ENCODE measurements around the gene MRPL19.
"Not testable (repeated sequence)": the region's sequence is repeated elsewhere in the genome, so short reads cannot be mapped to it uniquely, and the experiment has no call there.

MRPL19 gene

DNA sequence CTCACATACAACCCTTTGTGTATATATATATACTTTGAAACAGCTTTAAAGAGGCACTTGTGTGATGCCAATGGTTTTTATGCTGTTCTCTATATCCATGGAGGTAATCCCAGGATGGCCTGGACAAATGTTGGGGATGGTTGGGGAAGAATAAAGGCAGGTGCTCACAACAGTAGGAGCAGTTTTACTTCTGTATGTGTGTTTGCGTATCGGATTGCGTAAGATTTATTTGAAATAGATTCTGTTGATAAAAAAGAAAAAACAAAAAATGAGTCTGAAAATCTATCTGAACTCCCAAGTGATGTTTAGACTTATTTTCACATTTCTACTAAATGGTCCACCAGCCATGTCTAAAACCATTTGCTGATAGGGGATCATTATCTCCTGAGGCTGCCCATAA is 29.3 kb downstream of the MRPL19 start:
- Histone ChIP-seq H3K4me2 (ENCODE audit: low read length) (no peak overlapping the region), H3K9ac (ENCODE audit: low read depth, low read length) (no peak overlapping the region), H3K4me3 (ENCODE audit: low read length) (no peak overlapping the region), H3K36me3 (ENCODE audit: insufficient read depth, low read length) (peaks cover 17% of the 10 kb centered on the region), H3K9me3 (replicated peaks; ENCODE audit: low read length) (no peaks in the 10 kb centered on the region), H3K4me1 (ENCODE audit: control insufficient read depth, insufficient read depth, low read length) (no peaks in the 10 kb centered on the region), H3K27me3 (ENCODE audit: control insufficient read depth, insufficient read depth, low read length) (no peaks in the 10 kb centered on the region)

DNA sequence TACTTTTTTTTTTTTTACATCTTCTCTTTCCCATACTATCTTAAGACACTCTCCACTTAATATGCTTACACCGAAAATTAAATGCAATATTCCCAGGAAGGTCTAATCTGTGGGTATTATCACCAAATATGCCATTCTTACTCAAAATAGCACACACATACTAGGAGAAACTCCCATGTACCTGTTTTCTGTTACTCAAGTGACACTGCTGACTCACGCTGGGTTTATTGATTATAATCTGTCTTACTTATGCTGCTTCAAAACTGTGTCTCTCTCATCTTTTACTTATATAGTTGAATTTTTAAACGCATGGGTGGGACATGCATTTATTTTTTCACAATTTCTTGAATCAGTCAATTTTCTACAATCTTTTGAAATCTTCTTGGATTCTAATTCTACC is 29.9 kb downstream of the MRPL19 start:
- Histone ChIP-seq H3K27me3 (ENCODE audit: control insufficient read depth, insufficient read depth, low read length) (no peaks in the 10 kb centered on the region), H3K9me3 (replicated peaks; ENCODE audit: low read length) (no peaks in the 10 kb centered on the region), H3K9ac (ENCODE audit: low read depth, low read length) (no peak overlapping the region), H3K4me2 (ENCODE audit: low read length) (no peak overlapping the region), H3K4me1 (ENCODE audit: control insufficient read depth, insufficient read depth, low read length) (no peaks in the 10 kb centered on the region), H3K4me3 (ENCODE audit: low read length) (no peak overlapping the region), H3K36me3 (ENCODE audit: insufficient read depth, low read length) (peaks cover 16% of the 10 kb centered on the region)

DNA sequence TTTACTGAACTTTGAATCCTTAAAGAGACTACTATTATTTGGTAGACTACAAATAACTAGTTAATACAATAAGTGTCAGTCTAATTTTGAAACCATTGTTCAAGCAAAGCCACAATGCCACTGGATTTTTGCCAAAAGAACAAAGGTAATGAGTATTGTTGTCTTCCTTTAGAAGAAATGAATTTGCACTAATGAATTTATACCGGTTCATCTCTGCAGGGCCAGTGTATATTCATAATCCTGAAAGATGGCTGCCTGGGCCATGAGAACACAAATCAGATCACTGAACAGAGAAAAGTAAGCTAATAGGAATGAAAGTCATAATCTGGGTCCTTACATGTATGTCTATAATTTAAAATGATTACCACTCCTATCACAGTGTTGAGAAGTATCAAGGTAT is 33.0 kb downstream of the MRPL19 start:
- Histone ChIP-seq H3K36me3 (ENCODE audit: insufficient read depth, low read length) (peaks cover 8% of the 10 kb centered on the region), H3K4me3 (ENCODE audit: low read length) (no peak overlapping the region), H3K4me2 (ENCODE audit: low read length) (no peak overlapping the region), H3K4me1 (ENCODE audit: control insufficient read depth, insufficient read depth, low read length) (no peaks in the 10 kb centered on the region), H3K9me3 (replicated peaks; ENCODE audit: low read length) (no peaks in the 10 kb centered on the region), H3K9ac (ENCODE audit: low read depth, low read length) (no peak overlapping the region), H3K27me3 (ENCODE audit: control insufficient read depth, insufficient read depth, low read length) (no peaks in the 10 kb centered on the region)

DNA sequence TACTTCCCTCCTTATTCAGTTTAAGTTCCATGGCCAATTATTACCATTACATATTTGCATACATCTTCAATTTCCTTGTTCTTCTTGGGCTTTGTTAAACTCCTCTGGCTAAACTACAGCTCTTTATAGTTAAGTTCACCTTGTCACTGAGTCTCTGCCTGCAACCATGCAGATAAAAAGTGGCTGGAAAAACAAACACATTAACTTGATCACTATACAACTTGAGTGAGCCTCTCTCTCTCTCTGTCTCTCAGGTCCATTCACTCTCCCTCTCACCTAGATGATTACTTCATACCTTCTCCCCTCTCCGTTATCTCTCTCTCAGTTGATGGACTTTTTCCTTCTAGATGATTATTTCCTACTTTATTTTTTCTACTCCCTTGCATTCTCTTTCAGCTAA is 33.8 kb downstream of the MRPL19 start:
- no peak overlapping the region for H3K9ac ChIP-seq (ENCODE audit: low read depth, low read length)
- H3K4me1 ChIP-seq (ENCODE audit: control insufficient read depth, insufficient read depth, low read length) = no peaks in the 10 kb centered on the region
- H3K36me3 ChIP-seq (ENCODE audit: insufficient read depth, low read length) = peaks cover 8% of the 10 kb centered on the region
- H3K27me3 ChIP-seq (ENCODE audit: control insufficient read depth, insufficient read depth, low read length) = no peaks in the 10 kb centered on the region
- H3K9me3 ChIP-seq (replicated peaks; ENCODE audit: low read length) = no peaks in the 10 kb centered on the region
- H3K4me3 ChIP-seq (ENCODE audit: low read length) = no peak overlapping the region
- no peak overlapping the region for H3K4me2 ChIP-seq (ENCODE audit: low read length)

DNA sequence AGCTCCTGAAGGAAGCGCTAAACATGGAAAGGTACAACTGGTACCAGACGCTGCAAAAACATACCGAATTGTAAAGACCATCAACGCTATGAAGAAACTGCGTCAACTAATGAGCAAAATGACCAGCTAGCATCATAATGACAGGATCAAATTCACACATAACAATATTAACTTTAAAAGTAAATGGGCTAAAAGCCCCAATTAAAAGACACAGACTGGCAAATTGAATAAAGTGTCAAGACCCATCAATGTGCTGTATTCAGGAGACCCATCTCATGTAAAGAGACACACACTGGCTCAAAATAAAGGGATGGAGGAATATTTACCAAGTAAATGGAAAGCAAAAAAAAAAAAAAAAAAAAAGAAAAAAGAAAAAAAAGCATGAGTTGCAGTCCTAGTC is 36.8 kb downstream of the MRPL19 start:
- H3K9ac ChIP-seq (ENCODE audit: low read depth, low read length); H3K4me1 ChIP-seq (ENCODE audit: control insufficient read depth, insufficient read depth, low read length); H3K4me3 ChIP-seq (ENCODE audit: low read length); H3K27me3 ChIP-seq (ENCODE audit: control insufficient read depth, insufficient read depth, low read length); H3K4me2 ChIP-seq (ENCODE audit: low read length); H3K9me3 ChIP-seq (replicated peaks; ENCODE audit: low read length): not testable (repeated sequence)
- peaks cover 18% of the 10 kb centered on the region for H3K36me3 ChIP-seq (ENCODE audit: insufficient read depth, low read length)

DNA sequence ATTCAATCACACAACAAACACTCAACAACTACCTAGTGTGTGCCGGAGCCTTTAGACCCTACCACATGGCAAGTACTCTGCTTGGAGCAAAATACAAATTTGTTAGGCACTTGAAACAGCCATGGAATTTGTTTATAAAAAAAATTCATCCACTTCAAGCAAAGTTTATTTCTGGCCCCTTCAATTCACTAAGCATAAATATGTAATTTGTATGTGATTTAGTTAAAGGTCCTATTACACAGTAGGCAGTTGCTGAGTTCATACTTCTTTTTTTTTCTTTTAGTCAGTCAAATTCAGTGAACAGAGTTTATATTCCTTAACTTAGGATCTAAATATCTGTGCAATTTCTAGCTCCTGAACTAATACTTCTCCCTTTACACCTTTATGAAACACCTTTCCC is 41.6 kb downstream of the MRPL19 start:
- no peaks in the 10 kb centered on the region for H3K4me1 ChIP-seq (ENCODE audit: control insufficient read depth, insufficient read depth, low read length)
- H3K9ac ChIP-seq (ENCODE audit: low read depth, low read length) = no peak overlapping the region
- no peaks in the 10 kb centered on the region for H3K9me3 ChIP-seq (replicated peaks; ENCODE audit: low read length)
- no peak overlapping the region for H3K4me2 ChIP-seq (ENCODE audit: low read length)
- peaks cover 24% of the 10 kb centered on the region for H3K36me3 ChIP-seq (ENCODE audit: insufficient read depth, low read length)
- H3K4me3 ChIP-seq (ENCODE audit: low read length) = no peak overlapping the region
- no peaks in the 10 kb centered on the region for H3K27me3 ChIP-seq (ENCODE audit: control insufficient read depth, insufficient read depth, low read length)

DNA sequence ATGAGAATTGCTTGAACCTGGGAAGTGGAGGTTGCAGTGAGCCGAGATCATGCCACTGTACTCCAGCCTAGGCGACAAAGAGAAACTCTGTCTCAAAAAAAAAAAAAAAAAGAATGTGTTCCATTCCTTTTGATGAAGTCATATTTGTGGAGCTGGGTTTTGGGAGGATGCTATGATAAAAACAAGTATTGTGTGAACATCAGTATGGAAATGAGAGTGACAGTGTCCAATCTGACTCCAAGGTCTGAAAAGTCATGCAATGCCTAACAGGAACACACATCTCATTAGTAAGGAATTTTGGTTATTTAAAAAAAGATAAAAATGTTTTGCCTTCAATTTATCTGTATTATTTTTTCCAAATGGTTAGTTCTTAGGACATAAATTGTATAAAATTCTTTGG is 52.3 kb downstream of the MRPL19 start:
- H3K27me3 ChIP-seq (ENCODE audit: control insufficient read depth, insufficient read depth, low read length) = no peaks in the 10 kb centered on the region
- no peaks in the 10 kb centered on the region for H3K4me1 ChIP-seq (ENCODE audit: control insufficient read depth, insufficient read depth, low read length)
- no peak overlapping the region for H3K9ac ChIP-seq (ENCODE audit: low read depth, low read length)
- no peaks in the 10 kb centered on the region for H3K9me3 ChIP-seq (replicated peaks; ENCODE audit: low read length)
- H3K36me3 ChIP-seq (ENCODE audit: insufficient read depth, low read length) = peaks cover 27% of the 10 kb centered on the region
- no peak overlapping the region for H3K4me2 ChIP-seq (ENCODE audit: low read length)
- H3K4me3 ChIP-seq (ENCODE audit: low read length) = no peak overlapping the region

DNA sequence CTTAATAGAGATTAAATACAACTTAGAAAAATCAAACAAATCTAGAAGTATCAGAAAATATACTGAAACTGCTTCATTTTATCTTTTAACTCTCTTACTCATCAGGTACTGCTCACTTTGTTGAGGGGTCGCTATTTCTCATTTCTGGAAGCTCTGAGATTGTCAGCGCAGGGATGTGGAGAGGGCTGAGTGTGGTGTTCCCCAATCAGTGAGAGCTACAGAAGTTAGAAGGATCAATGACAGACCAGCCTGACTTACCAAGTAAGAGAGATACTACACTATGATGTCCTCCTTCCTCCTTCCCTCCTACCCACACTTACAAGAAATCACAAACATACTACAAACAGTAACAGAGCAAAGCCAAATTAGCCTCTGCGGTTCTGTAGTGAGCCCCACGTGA is 56.0 kb downstream of the MRPL19 start:
- Histone ChIP-seq H3K4me3 (ENCODE audit: low read length) (no peak overlapping the region), H3K9ac (ENCODE audit: low read depth, low read length) (no peak overlapping the region), H3K27me3 (ENCODE audit: control insufficient read depth, insufficient read depth, low read length) (no peaks in the 10 kb centered on the region), H3K4me2 (ENCODE audit: low read length) (no peak overlapping the region), H3K9me3 (replicated peaks; ENCODE audit: low read length) (no peaks in the 10 kb centered on the region), H3K4me1 (ENCODE audit: control insufficient read depth, insufficient read depth, low read length) (peaks cover 8% of the 10 kb centered on the region), H3K36me3 (ENCODE audit: insufficient read depth, low read length) (peaks cover 33% of the 10 kb centered on the region)

DNA sequence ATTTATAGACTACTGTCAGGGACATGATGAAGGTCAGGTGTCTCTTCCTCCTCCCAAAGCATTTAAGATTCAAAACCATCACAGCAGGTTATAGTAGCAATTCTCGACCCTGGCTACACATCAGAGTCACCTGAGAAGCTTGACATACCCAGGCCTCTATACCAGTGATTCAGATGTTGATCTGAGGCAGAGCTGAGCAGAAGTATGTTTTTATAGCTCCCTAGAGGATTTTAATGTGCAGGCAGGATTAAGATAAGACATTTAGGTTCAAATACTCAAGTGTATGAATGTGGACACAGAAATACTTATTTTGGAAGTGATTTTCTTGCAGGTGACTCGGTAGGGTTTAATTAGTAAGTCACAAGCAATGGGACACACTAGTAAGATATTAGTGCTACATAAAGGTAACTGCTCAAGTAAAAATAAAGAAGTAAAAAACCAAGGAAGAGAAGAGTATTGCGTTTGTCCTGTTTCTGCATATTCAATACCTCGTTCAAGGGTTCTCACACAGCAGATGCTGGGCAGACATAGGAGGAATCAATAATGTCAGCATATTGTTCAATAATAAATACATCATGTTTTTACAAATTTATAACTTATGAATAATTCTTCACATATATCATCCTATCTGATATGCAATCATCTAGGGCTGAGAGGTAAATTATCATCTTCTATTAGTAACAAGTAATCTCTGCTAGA is 57.2 kb downstream of the MRPL19 start:
- H3K36me3 ChIP-seq (ENCODE audit: insufficient read depth, low read length) = peaks cover 33% of the 10 kb centered on the region
- no peaks in the 10 kb centered on the region for H3K9me3 ChIP-seq (replicated peaks; ENCODE audit: low read length)
- H3K9ac ChIP-seq (ENCODE audit: low read depth, low read length) = no peak overlapping the region
- no peak overlapping the region for H3K4me2 ChIP-seq (ENCODE audit: low read length)
- H3K4me1 ChIP-seq (ENCODE audit: control insufficient read depth, insufficient read depth, low read length) = peaks cover 15% of the 10 kb centered on the region
- no peaks in the 10 kb centered on the region for H3K27me3 ChIP-seq (ENCODE audit: control insufficient read depth, insufficient read depth, low read length)
- H3K4me3 ChIP-seq (ENCODE audit: low read length) = no peak overlapping the region

DNA sequence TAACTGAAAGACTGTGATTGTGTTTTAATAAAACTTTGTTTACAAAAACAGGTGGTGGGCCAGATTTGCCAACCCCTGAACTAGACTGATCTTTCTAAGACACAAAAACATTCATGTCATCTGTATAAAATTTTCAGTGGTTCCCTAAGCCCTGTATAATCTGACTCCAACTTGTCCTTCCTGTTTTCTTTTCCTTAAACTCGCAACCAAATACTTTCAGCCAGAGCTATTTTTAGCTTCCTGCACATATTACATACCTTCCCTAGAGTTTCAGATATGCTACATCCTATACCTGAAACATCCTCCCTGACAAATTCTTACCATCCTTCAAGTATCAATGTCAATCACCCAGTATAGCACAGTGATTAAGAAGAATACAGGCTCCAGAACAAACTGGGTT is 59.3 kb downstream of the MRPL19 start:
- H3K27me3 ChIP-seq (ENCODE audit: control insufficient read depth, insufficient read depth, low read length) = no peaks in the 10 kb centered on the region
- no peak overlapping the region for H3K9ac ChIP-seq (ENCODE audit: low read depth, low read length)
- H3K36me3 ChIP-seq (ENCODE audit: insufficient read depth, low read length) = peaks cover 24% of the 10 kb centered on the region
- no peak overlapping the region for H3K4me2 ChIP-seq (ENCODE audit: low read length)
- peaks cover 23% of the 10 kb centered on the region for H3K4me1 ChIP-seq (ENCODE audit: control insufficient read depth, insufficient read depth, low read length)
- no peaks in the 10 kb centered on the region for H3K9me3 ChIP-seq (replicated peaks; ENCODE audit: low read length)
- no peak overlapping the region for H3K4me3 ChIP-seq (ENCODE audit: low read length)

DNA sequence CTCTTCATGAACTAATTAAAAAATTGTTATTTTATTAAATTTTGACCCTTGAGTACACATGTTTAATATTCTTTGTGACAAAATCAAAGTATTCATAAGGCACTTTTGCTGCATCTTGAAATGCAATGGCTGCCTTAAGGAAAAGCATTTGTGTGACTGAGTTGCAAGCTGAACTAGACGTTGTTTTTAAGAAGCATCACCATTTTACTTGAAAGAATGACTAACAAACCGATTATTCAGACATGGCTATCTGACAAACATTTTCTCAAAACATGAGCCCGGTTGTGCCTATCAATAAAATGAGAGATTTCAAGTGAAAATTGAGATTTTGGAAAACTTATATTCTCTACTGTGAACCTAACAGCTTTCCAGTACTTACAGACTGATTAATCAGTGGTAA is 61.3 kb downstream of the MRPL19 start:
- Histone ChIP-seq H3K27me3 (ENCODE audit: control insufficient read depth, insufficient read depth, low read length) (no peaks in the 10 kb centered on the region), H3K9me3 (replicated peaks; ENCODE audit: low read length) (no peaks in the 10 kb centered on the region), H3K36me3 (ENCODE audit: insufficient read depth, low read length) (peaks cover 7% of the 10 kb centered on the region), H3K4me1 (ENCODE audit: control insufficient read depth, insufficient read depth, low read length) (peaks cover 27% of the 10 kb centered on the region), H3K9ac (ENCODE audit: low read depth, low read length) (no peak overlapping the region), H3K4me2 (ENCODE audit: low read length) (peak overlapping the region; percentile 47), H3K4me3 (ENCODE audit: low read length) (no peak overlapping the region)

DNA sequence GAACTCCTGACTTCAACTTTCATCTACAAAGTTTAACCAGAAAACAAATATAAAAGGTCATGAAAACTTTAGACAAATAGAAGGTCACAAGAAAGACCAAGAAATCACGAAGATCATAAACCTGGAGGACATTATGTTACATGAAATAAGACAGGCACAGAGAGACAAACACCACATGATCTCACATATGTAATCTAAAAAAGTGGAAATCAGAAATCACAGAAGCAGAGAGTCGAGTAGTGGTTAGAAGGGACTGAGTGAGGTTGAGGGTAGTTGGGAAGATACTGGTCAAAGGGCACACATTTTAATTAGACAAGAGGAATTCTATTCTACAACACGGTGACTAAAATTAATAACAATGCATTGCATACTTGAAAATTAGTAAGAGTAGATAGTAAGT is 62.7 kb downstream of the MRPL19 start:
- Histone ChIP-seq H3K27me3 (ENCODE audit: control insufficient read depth, insufficient read depth, low read length) (no peaks in the 10 kb centered on the region), H3K4me2 (ENCODE audit: low read length) (peak overlapping the region; percentile 81), H3K4me1 (ENCODE audit: control insufficient read depth, insufficient read depth, low read length) (peaks cover 27% of the 10 kb centered on the region), H3K9me3 (replicated peaks; ENCODE audit: low read length) (no peaks in the 10 kb centered on the region), H3K4me3 (ENCODE audit: low read length) (peak overlapping the region; percentile 74), H3K9ac (ENCODE audit: low read depth, low read length) (no peak overlapping the region), H3K36me3 (ENCODE audit: insufficient read depth, low read length) (peaks cover 2% of the 10 kb centered on the region)

Measured in skeletal muscle satellite cell (primary cell).